Measurements from ENCODE around the gene SNX19.

The SNX19 gene

GRCh38 chr11:130897262-130898182 is 18.8 kb downstream of the SNX19 start:
- H3K4me3 ChIP-seq (ENCODE audit: low read depth, low read length): no peak overlapping the region
- TF ChIP-seq CTCF (IDR thresholded peaks at IDR 0.05; ENCODE audit: borderline replicate concordance, insufficient read depth, low read depth, low read length): no peak

- H3K4me3 ChIP-seq (ENCODE audit: low read depth, low read length): no peak overlapping the region
- TF ChIP-seq CTCF (IDR thresholded peaks at IDR 0.05; ENCODE audit: borderline replicate concordance, insufficient read depth, low read depth, low read length): peak; percentile 77
These were observed 21.8 kb downstream of the SNX19 start for GRCh38 chr11:130894322-130895025.

GRCh38 chr11:130892861-130893260 is 23.4 kb downstream of the SNX19 start:
- TF ChIP-seq CTCF (IDR thresholded peaks at IDR 0.05; ENCODE audit: borderline replicate concordance, insufficient read depth, low read depth, low read length): no peak
- no peak overlapping the region for H3K4me3 ChIP-seq (ENCODE audit: low read depth, low read length)

DNA sequence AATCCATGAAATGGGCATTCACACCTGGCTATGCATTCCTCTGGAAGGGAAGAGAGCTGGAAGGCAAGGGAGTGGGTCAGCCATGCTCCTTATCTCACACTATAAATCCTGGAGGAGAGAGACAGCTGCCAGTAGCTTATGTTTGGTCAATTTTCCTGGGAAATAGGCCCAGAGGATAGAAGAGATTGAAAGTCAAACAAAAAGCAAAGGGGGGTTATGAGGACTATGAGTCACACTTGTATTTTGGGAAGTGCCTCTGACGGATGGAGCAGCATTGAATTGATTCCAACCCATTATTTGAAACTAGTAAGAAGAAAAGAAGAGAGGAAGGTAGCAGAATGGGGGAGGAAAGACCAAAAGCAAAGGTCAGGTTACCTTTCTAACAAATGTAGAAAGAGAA is 25.0 kb downstream of the SNX19 start:
- TF ChIP-seq CTCF (IDR thresholded peaks at IDR 0.05; ENCODE audit: borderline replicate concordance, insufficient read depth, low read depth, low read length): no peak
- no peak overlapping the region for H3K4me3 ChIP-seq (ENCODE audit: low read depth, low read length)

DNA sequence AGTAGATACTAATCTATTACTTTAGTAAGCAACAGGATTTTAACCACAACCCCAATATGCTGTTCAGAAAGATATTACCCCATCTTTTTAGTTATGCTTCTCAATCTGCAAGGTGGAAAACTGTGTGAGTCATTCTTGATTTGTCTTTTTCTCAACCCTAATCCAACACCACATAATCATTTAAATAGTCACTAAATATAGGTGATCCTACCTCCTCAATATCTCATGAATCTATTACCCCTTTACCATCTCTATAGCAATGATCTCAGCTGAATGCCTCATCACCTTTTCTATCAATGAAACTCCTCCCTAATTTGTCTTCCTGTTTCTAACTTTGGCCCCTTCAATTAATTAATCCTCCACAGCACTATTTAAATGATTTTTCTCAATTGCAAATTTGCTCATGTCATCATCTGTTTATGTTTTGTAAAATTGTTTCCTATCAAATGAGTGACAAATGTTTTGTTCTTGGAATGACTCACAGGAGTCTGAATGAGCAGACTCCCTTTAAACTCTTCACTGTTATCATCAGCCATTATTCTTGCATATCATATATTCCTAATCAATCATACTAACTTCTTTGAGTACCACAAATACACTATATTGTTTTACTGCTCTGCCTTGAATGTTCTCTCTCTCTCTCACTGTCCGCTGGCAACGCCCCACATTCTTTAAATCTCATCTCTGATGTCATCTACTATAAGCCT is 26.1 kb downstream of the SNX19 start:
- no peak overlapping the region for H3K4me3 ChIP-seq (ENCODE audit: low read depth, low read length)
- no peak for TF ChIP-seq CTCF (IDR thresholded peaks at IDR 0.05; ENCODE audit: borderline replicate concordance, insufficient read depth, low read depth, low read length)

GRCh38 chr11:130888790-130889189 is 27.5 kb downstream of the SNX19 start:
- no peak overlapping the region for H3K4me3 ChIP-seq (ENCODE audit: low read depth, low read length)
- TF ChIP-seq CTCF (IDR thresholded peaks at IDR 0.05; ENCODE audit: borderline replicate concordance, insufficient read depth, low read depth, low read length): no peak

Data from GM12875 (cell line).